Fibroblast of lung (primary cell): Measurements from ENCODE around the gene HAUS7. TPM values are rescaled to one million over a fixed set of nuclear protein-coding genes. Genes with fewer than 3 reads are reported as not detected.
A peak's percentile ranks its signal among the peaks of the same experiment; 100 is the strongest.

Experiments
- DNase-seq, 2 donors: peaks; one replicate each; pipeline versions ENCODE4 v3.0.0 to v3.0.0-alpha.2; 2010; ENCODE audit warnings: low read depth in 2 of 2
- H2AFZ ChIP-seq: 2 replicates; pipeline ENCODE4 v1.5.1; 2012; ENCODE audit warnings: low read length, control low read depth, inconsistent platforms
- H3K27ac ChIP-seq: 2 replicates; pipeline ENCODE4 v1.5.1; 2011; ENCODE audit warnings: low read length, control low read depth; ENCODE audit not compliant: insufficient read depth
- H3K27me3 ChIP-seq: 2 replicates; pipeline ENCODE4 v1.5.1; 2011; ENCODE audit warnings: mild to moderate bottlenecking, low read length; ENCODE audit not compliant: control insufficient read depth, insufficient read depth
- H3K36me3 ChIP-seq: 2 replicates; pipeline ENCODE4 v1.5.1; 2011; ENCODE audit warnings: low read length; ENCODE audit not compliant: control insufficient read depth, insufficient read depth
- H3K4me1 ChIP-seq: 2 replicates; pipeline ENCODE4 v1.5.1; 2011; ENCODE audit warnings: low read length; ENCODE audit not compliant: control insufficient read depth, insufficient read depth; ENCODE audit errors: extremely low read depth
- H3K4me2 ChIP-seq: 2 replicates; pipeline ENCODE4 v1.5.1; 2011; ENCODE audit warnings: low read length, control low read depth; ENCODE audit not compliant: insufficient read depth; ENCODE audit errors: extremely low read depth
- H3K4me3 ChIP-seq, 4 experiments: fragments of 200-600 bp in 1 of 4; sonication (generic) in 1 of 4; replicated peaks in 1 of 4; 2 replicates each; pipeline ENCODE4 v1.5.1; 2011 to 2016; ENCODE audit warnings: low read length in 4 of 4, low read depth in 3 of 4, mild to moderate bottlenecking in 3 of 4, control low read depth in 2 of 4, inconsistent platforms in 1 of 4, mixed read lengths in 1 of 4; ENCODE audit not compliant: insufficient read depth in 1 of 4; ENCODE audit errors: control extremely low read depth in 1 of 4
- H3K79me2 ChIP-seq: 2 replicates; pipeline ENCODE4 v1.5.1; 2012; ENCODE audit warnings: mild to moderate bottlenecking, low read length, inconsistent platforms; ENCODE audit not compliant: control insufficient read depth, insufficient read depth
- H3K9ac ChIP-seq: 2 replicates; pipeline ENCODE4 v1.5.1; 2011; ENCODE audit warnings: mild to moderate bottlenecking, low read length, control low read depth; ENCODE audit not compliant: insufficient read depth
- H3K9me3 ChIP-seq: 2 replicates; pipeline ENCODE4 v1.5.1; 2012; ENCODE audit warnings: low read depth, low read length; ENCODE audit not compliant: control insufficient read depth, insufficient read depth
- H4K20me1 ChIP-seq: 2 replicates; pipeline ENCODE4 v1.5.1; 2011; ENCODE audit warnings: low read length; ENCODE audit not compliant: control insufficient read depth, insufficient read depth; ENCODE audit errors: extremely low read depth
- EZH2 ChIP-seq: IDR thresholded peaks from 2 replicates; pipeline ENCODE4 v1.5.1; 2012; ENCODE audit warnings: low read length, control low read depth, mild to moderate bottlenecking; ENCODE audit errors: missing control alignments
- polyA minus RNA-seq: library from RNA; depleted of rRNA, polyadenylated mRNA; stranded (reverse); fragments of >200 nt; gene quantifications from 2 replicates; pipeline ENCODE4 v1.2.3, GENCODE V29; 2011; ENCODE audit warnings: low replicate concordance
- polyA plus RNA-seq, 2 donors: library from polyadenylated mRNA; depleted of rRNA in 1 of 2; stranded (reverse) in 1 of 2; unstranded in 1 of 2; fragments of >200 nt; gene quantifications; 2 replicates each; pipeline ENCODE4 v1.2.1, GENCODE V29; 2011 to 2012; ENCODE audit warnings: missing spikeins in 1 of 2
- total RNA-seq: library from RNA; depleted of rRNA; stranded (reverse); fragments of >200 nt; gene quantifications from 2 replicates; pipeline ENCODE4 v1.2.1, GENCODE V29; 2014
- TF ChIP-seq, protein P1 (sequence below), 2 donors: IDR thresholded peaks in 1 of 2; conservative IDR thresholded peaks in 1 of 2; 1 replicate in 1 of 2; 2 replicates in 1 of 2; pipeline ENCODE4 v1.5.1; 2011 to 2012; ENCODE audit warnings: low read length in 2 of 2, control low read depth in 1 of 2, inconsistent platforms in 1 of 2, low read depth in 1 of 2, mild to moderate bottlenecking in 1 of 2

The HAUS7 gene
- total RNA-seq (7.3 and 10.5 TPM in 2 replicates), polyA plus RNA-seq (10.4 and 17.1 TPM in 2 replicates), polyA minus RNA-seq (17.3 and 27.3 TPM in 2 replicates)
- polyA plus RNA-seq (2012): 19.7 and 34.0 TPM in 2 replicates

DNA sequence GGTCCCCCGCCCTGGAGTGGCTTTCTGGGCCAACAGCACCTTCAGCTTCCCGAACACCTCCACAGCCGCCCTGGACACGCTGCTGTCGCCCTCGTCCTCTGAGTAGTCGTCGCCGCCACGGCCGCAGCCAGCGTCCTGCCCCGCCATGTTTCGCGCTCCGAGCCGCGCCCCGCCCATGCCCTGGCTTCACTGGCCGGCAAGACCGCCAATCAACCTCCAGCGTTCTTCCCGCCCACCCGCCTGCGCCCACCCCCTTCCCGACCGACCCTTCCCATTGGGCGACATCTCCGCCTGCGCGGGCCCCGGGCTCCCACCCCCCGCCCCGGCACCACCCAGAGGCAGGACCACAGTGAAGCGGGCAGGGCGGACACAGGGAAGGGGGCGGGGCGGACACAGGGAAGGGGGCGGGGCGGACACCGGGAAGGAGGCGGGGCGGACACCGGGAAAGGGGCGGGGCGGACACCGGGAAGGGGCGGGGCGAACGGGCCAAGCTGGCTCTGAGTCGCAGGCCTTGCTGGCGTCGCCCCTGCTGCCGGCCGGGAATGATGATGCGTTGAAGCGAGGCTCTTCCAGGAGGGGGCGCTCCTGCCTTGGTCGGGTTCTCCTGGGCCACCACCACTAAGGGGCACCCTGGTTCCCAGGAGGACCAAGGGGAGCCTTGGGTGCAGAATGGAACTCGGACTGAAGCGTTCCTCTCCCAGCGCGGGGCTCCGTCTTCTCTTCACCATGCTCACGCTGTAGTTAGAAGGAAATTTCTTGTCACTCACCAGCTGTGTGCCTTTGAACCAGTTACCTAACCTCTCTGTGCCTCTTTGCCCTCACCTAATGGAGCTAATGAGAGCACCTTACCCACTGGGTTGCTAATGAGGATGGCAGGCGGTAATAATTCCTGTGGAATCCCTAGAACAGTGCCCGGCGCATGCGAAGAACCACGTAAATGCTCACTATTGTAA, at the start of gene HAUS7:
Gene HAUS7 (minus strand): TSS at position 166 of the 953 bp plus-strand sequence. CDS start 19 bp downstream, at position 147.
- Histone ChIP-seq H3K79me2 (no peaks in the 10 kb centered on the region), H3K9me3 (no peaks in the 10 kb centered on the region), H4K20me1 (no peaks in the 10 kb centered on the region), H3K27ac (peak within 1 kb of the TSS; percentile 14), H3K27me3 (no peaks in the 10 kb centered on the region), H3K9ac (peak within 1 kb of the TSS; percentile 59), H2AFZ (peak within 1 kb of the TSS; percentile 17), H3K4me2 (peak within 1 kb of the TSS; percentile 90), H3K4me1 (peaks cover 7% of the 10 kb centered on the region), H3K36me3 (no peaks in the 10 kb centered on the region), H3K4me3 (peak within 1 kb of the TSS; percentile 63 to 72 (median 65))
- no peak for TF ChIP-seq EZH2
- TF ChIP-seq, protein P1, sequence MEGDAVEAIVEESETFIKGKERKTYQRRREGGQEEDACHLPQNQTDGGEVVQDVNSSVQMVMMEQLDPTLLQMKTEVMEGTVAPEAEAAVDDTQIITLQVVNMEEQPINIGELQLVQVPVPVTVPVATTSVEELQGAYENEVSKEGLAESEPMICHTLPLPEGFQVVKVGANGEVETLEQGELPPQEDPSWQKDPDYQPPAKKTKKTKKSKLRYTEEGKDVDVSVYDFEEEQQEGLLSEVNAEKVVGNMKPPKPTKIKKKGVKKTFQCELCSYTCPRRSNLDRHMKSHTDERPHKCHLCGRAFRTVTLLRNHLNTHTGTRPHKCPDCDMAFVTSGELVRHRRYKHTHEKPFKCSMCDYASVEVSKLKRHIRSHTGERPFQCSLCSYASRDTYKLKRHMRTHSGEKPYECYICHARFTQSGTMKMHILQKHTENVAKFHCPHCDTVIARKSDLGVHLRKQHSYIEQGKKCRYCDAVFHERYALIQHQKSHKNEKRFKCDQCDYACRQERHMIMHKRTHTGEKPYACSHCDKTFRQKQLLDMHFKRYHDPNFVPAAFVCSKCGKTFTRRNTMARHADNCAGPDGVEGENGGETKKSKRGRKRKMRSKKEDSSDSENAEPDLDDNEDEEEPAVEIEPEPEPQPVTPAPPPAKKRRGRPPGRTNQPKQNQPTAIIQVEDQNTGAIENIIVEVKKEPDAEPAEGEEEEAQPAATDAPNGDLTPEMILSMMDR (conservative IDR thresholded peaks at IDR 0.05 in 1 of 2, IDR thresholded peaks at IDR 0.05 in 1 of 2; ENCODE audit: low read depth in 1 of 2, low read length in 2 of 2): peak; percentile 42 to 62
- peak; percentile 85 to 90 for DNase-seq

DNA sequence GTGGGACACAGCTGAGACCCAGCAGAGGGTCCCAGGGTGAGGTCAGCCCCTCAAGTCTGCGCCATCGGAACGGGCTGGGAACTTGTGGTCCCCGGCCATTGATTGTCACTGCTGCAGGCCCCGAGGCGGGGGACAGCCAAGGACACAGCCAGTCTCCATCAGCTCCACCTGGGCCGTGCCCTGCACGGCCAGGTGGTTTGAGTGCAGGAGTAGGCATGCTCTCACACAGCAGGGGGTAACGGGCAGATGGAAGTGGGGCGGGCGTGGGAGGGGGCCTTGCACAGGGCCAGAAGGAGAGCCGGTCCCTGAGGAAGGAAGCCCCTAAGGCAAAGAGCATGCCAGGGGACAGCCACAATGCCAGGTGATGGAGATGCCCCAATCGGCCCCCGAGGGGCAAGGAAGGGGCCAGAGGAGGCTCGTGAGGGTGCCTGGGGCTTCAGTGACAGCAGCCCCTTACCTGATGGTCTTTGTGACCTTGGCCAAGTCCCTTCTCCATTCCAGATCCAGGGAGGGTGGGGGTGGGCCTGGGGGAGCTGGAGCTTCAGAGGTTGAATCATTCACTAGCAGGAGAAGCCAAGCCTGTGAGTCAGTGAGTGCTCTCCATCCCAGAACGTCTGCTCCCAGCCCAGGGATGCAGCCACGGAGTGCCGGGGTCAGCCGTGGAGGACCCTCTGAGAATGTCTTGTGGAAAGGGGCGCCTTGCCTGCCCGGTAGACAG, 49.4 kb upstream of the HAUS7 start:
- no peaks in the 10 kb centered on the region for H3K36me3 ChIP-seq
- DNase-seq: peak; percentile 6 to 64
- H2AFZ ChIP-seq: no peak overlapping the region
- TF ChIP-seq EZH2: no peak
- TF ChIP-seq, protein P1 (conservative IDR thresholded peaks at IDR 0.05 in 1 of 2, IDR thresholded peaks at IDR 0.05 in 1 of 2; ENCODE audit: low read depth in 1 of 2, low read length in 2 of 2): no peak
- peaks cover 7% of the 10 kb centered on the region for H3K27me3 ChIP-seq
- no peak overlapping the region for H3K4me3 ChIP-seq
- H4K20me1 ChIP-seq: no peaks in the 10 kb centered on the region
- H3K9ac ChIP-seq: no peak overlapping the region
- peak overlapping the region; percentile 35 for H3K4me2 ChIP-seq
- no peaks in the 10 kb centered on the region for H3K79me2 ChIP-seq
- H3K4me1 ChIP-seq: no peaks in the 10 kb centered on the region
- no peak overlapping the region for H3K27ac ChIP-seq
- H3K9me3 ChIP-seq: no peaks in the 10 kb centered on the region
